Measurements from ENCODE around the gene CFP.

DNA sequence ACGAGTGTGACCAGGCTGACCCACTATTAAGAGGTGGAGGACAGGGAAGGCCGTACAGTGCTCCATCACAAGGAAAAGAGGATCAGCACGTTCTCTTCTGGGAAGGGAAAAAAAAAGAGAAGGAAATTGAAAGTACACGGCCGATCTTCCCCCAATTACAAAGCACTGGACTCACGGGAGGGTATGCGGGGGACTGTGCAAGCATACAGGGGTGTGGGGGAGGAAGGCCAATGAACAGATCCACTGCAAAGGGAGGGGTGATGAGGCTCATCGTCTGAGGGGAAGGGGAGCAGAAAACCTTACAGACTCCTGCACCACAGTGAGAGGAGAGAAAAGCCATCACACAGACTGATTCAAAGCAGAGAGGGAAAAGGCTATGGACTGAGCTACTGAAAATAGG, 19.5 kb upstream of the CFP start:
- TF ChIP-seq POLR2A (IDR thresholded peaks at IDR 0.05; ENCODE audit: low read depth) (no peak), POLR2AphosphoS5 (IDR thresholded peaks at IDR 0.05) (no peak), EP300 (IDR thresholded peaks at IDR 0.05) (no peak)
- TF ChIP-seq, protein P1, sequence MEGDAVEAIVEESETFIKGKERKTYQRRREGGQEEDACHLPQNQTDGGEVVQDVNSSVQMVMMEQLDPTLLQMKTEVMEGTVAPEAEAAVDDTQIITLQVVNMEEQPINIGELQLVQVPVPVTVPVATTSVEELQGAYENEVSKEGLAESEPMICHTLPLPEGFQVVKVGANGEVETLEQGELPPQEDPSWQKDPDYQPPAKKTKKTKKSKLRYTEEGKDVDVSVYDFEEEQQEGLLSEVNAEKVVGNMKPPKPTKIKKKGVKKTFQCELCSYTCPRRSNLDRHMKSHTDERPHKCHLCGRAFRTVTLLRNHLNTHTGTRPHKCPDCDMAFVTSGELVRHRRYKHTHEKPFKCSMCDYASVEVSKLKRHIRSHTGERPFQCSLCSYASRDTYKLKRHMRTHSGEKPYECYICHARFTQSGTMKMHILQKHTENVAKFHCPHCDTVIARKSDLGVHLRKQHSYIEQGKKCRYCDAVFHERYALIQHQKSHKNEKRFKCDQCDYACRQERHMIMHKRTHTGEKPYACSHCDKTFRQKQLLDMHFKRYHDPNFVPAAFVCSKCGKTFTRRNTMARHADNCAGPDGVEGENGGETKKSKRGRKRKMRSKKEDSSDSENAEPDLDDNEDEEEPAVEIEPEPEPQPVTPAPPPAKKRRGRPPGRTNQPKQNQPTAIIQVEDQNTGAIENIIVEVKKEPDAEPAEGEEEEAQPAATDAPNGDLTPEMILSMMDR (IDR thresholded peaks at IDR 0.05): no peak

Measured in esophagus muscularis mucosa (tissue), 4 donors.